Astrocyte (in vitro differentiated cells and primary cell): ENCODE measurements around the gene RPL26.

Experiments
- CTCF ChIP-seq: IDR thresholded peaks from 2 replicates; pipeline ENCODE4 v1.5.1; 2011; ENCODE audit warnings: low read depth, mild to moderate bottlenecking, inconsistent platforms, low read length, moderate library complexity; ENCODE audit not compliant: insufficient read depth
- EZH2 ChIP-seq: IDR thresholded peaks from 2 replicates; pipeline ENCODE4 v1.6.1; 2012; ENCODE audit warnings: mild to moderate bottlenecking, low read length, inconsistent platforms; ENCODE audit not compliant: insufficient read depth

GRCh38 chr17:8392274-8392673, 9.3 kb upstream of the RPL26 start:
- TF ChIP-seq CTCF (no peak), EZH2 (no peak)
